Stimulated activated CD8-positive, alpha-beta memory T cell treated with anti-CD3 and anti-CD28 coated beads, Interleukin-12 subunit alpha, Interleukin-12 subunit beta, amount 100 ng/mL, for 24 hours (primary cell): ENCODE measurements around the gene NEXN.

ENCODE experiments used
- DNase-seq: peaks from one replicate; pipeline ENCODE4 v3.0.0-alpha.2; 2020; ENCODE audit errors: extremely low read depth

NEXN gene

DNA sequence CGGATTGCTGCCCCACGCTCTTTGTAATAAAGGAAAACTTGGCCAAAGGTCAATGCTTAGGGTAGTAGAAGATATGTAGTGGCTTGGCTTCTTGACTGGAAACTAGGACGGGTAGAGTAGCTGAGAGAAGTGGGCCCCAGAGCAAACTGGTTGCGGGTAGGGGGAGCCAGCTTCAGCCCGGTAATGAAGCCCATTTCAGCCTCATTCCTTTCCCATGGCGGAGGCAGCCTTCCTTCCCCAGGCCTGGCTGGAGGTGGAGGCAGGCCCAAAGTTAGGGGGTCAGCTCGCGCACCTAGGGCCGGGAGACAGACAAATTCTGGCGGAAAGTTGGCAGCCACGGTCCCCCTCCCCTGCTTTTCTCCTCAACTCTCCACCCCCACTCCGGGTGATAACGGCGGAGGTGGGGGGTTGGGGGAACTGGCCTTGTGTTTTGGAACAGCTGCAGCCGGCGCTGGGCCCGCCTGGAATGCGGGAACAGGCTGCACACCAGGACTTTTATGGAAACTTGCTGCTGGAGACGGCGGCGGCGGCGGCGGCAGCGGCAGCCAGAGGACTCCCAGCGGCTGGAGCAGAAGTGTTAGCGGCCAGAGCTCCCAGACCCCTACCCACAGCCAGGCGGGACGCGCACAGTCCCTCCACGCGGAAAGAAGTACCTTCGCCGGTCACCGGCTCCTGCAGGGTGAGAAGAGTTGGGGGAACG is at the start of gene NEXN:
NEXN (plus strand) TSS at position 544 of the 700 bp plus-strand sequence. CDS start 27,483 bp downstream, outside the sequence.
- DNase-seq, result no peak

DNA sequence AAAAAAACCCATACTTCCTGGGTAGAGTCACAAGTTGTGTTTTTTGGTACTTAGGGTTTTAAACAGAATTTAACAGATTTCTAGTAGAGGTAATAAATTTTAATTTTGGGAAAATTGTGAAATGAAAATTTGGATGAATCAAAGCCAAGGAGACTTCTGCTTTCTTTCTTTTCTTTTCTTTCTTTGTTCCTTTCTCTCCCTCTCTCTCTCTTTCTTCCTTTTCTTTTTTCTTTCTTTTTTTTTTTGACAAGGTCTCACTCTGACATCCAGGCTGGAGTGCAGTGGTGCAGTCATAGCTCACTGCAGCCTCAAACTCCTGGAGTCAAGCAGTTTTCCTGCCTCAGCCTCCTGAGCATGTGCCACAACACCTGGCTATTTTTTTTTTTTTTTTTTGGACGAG is 46.9 kb upstream of the NEXN start:
- DNase-seq, result no peak

DNA sequence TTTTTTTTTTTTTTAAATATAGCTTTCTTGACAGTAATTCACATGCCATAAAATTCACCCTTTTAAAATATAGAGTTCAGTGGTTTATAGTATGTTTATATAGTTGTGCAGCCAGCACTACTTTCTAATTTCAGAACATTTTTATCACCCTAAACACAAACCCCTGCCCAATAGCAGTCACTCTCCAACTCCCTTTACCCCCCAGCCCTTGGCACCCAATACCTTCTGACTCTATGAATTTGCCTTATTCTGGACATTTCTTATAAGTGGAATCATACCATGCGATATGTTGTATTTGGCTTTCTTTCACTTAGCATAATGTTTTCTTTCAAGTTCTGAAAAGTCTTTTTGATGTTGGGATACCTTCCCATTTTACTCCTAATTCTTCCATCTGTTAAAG is 42.5 kb upstream of the NEXN start:
- no peak for DNase-seq

DNA sequence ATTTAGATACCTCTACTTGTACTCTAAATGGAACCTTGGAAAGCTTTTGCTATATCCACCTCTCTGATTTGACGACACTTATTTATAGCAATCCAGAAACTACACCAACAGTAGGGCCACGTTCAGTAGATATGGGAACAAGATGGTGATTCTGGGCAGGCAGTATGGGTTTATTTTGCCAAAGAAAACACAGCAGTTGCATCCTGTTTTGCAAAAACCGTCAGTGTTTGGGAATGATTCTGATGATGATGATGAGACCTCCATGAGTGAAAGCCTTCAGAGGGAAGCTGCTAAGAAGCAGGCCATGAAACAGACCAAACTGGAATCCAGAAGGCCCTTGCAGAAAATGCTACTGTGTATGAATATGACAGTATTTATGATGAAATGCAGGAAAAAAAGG is 41.5 kb upstream of the NEXN start:
- DNase-seq, result no peak

DNA sequence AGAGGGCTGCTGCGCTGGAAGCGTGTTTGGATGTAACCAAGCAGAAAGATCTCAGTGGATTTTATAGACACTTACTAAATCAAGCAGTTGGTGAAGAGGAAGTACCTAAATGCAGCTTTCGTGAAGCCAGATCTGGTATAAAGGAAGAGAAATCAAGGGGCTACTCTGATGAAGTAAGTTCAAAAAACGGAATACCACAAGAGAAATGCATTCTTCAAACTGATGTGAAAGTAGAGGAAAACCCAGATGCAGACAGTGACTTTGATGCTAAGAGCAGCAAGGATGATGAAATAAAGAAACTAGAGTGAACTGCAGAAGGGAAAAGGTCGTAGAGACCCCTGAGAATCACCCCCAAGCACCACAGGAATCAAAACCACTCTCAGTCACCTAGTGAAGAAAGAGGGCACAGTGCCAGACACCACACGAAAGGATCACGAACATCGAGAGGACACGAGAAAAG is 40.8 kb upstream of the NEXN start:
- no peak for DNase-seq

DNA sequence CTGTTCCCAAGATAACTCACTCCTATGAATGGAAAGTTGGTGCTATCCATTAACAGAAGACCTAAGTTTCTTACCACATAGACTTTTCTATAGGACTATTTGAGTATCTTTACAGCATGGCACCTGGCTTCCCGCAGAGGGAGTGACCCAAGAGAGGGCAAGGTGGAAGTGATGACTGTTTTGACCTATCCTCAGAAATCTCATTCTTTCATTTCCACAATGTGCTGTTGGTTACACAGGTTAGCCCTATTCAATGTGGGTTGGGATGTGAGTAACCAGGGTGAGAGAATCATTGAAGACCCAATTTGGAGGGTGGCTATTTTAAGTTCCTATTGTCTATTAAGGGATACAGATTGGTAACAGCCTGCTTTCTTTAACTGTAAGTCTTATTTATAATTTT is 38.3 kb upstream of the NEXN start:
- no peak for DNase-seq

DNA sequence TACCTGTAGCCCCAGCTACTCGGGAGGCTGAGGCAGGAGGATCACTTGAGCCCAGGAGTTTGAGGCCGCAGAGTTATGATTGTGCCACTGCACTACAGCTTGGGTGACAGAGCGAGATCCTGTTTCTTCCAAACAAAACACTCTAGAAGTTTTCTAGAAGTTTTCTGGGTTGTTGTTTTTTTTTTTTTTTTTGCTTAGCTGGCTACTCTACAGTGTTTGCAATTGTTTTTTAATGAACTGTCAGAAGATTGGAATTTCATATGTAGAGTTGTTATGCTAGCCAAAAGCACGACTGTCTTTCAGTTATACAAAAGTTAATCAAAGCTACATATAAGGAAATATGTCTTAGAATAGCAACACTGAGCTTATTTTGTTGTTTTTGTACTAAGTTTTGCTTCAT is 30.9 kb upstream of the NEXN start:
- DNase-seq, result no peak

DNA sequence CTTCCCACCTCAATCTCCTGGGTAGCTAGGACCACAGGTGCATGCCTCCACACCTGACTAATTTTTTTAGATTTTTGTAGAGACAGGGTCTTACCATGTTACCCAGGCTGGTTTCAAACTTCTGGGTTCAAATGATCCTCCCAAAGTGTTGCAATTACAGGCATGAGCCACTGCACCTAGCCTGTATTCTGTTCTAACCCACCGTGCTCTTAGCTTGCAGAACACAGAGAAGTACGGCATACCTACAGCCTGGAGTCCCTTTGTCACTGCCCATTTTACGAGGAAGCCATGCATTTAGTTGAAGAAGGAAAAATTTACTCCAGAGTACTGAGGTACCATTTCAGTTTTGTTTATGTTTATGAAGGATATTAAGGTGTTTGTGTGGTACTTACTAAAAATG is 29.7 kb upstream of the NEXN start:
- DNase-seq, result no peak

DNA sequence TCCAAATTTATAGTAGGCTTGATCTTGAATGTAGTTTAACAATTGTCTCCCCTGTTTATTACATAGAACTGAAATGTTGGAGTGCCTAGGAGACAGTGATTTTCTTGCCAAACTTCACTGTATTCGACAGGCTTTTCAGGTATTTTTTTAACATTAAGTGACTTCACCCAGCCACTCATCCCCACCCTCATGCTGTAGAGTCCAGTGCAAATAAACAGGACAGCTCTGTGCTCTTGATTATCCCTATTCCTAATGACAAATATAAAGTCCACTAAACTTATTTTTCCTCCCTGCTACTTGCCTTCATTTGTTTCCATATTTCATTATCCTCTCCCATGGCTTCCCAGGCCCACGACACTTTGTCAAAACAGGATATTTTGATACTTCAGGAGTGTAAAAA is 29.2 kb upstream of the NEXN start:
- DNase-seq, result no peak

DNA sequence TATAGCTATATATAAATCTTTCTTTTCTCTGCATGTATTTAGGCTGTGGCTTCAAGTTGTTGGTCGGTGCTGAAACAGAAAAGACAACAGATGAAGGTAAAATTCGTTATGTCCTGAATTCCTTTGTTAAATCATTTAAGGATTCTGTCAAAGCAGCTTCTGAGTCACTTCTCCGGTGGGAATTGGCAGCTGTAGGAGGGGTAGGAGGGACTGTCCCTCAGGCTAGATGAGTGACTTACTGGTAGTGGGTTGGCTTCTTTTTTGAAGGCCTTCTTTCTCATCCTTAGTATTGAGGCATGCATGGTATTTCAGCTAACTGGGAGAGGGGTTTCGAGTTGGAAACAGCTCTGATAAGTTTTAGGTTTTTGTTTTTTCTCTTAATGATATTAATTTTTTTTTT is 22.1 kb upstream of the NEXN start:
- DNase-seq, result no peak

DNA sequence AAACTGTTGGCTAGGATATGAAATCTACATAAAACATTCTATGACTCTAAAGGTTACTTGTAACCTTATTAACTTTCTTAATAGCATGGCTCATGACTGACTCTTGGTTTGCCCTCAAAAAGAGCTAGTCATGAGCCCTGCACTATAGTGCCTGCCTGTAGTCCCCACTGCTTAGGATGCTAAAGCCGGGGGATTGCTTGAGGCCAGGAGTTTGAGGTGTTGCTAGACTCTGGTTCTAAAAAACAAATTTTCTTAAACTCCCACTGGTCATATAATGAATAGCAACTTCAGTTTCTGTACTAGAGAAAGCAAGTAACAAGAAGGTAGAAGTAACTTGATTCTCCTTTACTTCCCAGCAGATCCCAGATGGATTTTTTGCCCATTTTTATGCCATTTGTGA is 15.8 kb upstream of the NEXN start:
- DNase-seq, result no peak

DNA sequence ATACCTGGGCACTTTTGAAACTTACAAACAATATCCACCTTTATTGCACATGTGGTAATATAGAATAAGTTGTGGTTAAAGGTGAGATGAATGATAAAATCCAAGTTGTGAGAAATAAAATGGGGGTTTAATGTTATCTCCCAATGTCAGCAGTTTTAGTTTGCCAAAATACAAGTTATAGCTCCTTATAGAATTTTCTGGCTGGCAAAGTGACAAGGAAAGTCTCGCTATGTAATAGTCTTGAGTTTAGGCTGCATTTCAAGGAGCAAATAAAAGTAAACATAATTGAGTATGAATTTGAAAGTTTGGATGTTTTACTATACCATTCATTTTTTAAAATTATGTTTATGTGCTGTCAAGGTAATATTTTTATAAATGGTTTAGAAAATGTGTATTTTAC is 15.0 kb upstream of the NEXN start:
- no peak for DNase-seq

DNA sequence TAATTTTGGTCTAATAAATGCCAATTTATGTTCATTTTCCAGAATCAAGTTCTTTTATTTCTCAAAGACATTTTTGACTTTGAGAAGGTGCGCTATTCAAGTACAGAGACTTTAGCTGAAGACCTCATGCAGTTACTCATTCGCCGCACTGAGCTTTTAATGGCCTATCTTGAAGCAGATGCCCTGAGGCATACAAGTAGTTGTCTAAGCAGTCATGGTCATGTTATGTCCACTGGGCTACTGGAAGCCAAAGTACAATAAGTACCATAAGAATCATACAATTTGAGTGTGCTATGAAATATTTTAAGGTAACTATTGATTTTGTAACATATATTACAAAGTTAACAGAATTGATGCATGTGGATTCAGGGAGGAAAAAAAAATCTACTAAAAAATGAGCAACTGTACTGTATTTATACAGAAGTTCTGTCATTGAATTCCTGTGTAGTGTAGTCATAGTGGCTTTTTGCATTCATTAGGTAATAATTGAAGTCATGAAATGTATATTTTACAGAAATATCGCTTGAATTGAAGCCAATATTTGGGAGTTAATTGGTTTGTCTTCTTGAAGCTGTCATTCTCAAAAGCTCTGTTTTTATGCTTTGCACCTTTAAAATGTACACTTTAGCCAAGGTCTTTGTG is 13.5 kb upstream of the NEXN start:
- no peak for DNase-seq

DNA sequence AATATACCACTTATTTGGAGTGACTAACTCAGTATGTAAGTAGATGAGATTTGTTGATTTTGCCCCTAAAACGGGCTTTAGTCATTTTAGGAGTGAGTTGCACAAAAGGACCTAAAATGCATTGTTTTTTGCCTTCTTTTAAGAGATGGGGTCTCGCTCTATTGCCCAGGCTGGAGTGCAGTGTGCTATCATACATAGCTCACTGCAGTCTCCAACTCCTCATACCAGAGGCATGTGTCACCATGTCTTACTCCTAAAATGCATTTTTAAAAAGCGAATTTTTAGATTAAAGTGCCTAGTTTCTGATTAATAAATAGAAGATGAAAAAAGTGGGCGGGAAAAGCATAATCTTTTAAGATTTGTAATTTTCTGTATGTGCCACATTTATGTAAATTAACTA is 11.5 kb upstream of the NEXN start:
- DNase-seq, result no peak

DNA sequence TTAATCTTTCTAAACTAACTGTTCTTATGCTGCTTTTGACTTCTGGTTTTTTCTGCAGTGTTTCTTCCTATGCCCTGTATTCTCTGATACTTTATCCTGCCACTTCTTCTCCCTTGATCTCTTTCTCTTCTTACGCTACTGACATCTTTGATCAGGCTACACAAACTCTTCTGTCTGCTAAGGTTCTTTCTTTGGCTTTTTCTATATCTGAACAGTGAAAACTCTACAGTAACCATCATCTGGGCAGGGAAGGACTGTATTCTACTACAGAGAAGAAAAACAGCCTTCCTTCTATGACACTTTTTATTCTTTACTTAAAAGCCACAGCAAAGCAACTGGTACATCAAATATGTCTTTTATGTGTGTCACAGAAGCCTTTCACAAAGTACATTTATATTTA is 7.4 kb upstream of the NEXN start:
- no peak for DNase-seq

DNA sequence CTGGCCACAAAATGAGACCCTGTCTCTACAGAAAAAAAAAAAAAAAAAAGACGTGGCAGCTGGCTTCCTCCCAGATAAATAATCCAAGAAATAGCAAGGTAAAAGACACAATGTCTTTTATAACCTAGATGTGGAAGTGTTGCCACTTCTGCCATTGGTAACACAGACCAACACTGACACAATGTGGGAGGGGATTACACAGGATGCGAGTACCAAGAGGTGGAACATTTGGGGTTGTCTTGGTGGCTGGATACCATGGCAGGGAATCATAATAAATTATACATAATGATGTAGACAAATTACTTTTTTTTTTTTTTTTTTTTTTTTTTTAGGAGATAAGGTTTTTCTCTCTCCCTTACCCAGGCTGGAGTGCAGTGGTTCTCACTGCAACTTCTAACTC is 6.0 kb upstream of the NEXN start:
- DNase-seq, result no peak

DNA sequence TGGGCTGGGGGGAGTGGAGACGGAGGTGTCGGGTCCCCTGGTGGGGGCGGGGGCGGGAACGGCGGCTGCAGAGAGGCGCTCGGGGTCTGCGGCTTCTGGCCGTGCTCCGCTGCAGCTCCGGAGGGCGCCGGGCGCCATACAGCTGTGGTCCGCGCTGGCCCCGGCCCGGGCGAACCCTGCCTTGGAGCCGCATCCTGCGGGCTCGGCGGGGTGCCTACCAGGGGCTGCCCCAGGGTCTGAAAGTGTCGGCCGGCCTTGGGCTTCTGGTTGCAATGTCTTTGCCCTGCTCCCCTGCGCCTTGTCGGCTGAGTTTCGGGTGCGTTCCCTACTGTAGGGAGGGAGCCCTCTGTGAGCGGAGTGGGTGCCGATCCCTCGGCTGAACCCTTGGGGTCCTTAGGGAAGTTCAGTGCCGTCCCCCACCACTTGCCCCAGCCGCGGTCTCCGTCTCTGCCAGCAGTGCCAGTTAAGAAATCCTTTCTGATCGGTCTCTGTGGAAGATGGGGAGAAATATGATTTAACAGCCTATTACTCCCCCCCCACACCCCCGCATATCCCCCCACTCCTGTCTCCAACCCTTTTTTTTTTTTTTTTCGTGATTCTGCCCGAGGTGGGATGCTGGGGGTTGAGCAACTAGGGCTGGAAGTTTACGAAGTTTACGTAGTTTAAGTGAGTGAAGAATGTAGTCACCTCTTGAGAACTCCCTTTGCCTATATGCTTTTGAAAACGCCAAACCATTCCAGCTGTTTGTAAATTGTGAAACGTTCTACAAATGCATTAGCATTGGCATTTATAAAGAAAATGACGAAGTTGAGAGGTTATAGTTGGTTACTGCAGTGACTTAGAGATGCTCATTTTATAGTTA is 588 bp downstream of the NEXN start:
- DNase-seq, result no peak

DNA sequence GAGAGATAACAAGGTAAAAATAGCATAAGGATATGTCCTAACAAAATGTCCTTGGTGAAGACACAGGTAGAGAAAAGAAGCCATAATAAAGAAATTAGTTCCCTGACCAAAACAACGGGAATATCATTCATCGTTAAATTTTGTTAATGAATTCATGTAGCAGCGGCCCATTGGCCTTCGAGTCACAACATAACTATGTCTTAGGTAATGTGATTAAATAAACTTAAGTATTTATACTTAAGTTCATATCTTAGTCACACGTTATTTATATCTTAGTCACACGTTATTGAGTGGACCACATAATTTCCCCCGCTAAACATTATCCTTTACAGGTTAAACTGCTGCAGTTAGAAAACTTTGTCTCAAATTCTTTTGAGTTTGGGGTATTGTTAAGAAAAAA is 1.2 kb downstream of the NEXN start:
- no peak for DNase-seq

DNA sequence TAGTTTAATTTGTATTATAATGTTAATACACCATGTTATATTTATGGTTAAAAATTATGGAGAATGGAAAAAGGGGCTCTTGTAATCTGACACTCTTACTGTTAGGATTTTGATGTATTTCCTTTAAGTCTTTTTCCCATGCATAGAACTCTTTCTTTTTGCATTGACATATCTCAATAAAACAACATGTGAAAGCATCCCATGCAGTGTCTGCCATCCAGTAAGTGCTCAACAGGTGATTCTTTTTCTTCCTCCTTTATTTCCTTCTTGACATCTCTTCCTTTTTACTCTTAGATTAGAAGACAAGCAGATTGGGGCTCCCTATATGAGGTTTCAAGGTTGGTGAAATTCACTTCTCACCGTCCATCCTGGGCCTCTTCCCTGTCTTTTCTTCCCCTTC is 2.8 kb downstream of the NEXN start:
- DNase-seq, result no peak

DNA sequence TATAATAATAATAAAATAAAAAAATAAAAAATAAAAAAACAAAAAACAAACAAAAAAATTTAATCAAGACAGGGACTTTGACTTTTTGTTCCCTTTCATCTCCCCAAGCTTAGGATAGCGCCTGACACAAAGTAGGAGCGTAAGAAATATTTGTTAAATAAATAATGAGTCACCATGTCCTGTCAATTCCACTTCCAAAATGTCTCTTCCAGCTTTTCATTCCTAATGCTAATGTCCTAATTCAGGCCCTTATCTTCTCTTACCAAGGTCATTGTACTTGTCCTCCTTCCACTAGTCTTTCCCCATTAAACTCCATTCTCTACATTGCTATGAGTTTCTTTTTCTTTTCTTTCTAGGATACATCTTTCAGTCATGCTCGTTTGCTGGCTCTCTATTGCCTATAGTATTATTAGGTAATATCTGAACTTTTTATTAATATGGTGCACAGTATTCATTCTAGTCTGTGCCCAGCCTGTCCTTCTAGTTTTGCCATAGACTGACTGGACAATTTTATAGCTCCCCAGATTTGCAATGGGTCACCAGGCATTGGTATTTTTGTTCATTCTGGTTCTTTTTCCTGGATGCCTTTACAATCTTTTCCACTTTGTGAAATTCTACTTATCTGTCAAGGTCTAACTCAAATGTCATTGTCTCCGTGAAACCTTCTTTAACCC is 11.4 kb downstream of the NEXN start:
- no peak for DNase-seq

DNA sequence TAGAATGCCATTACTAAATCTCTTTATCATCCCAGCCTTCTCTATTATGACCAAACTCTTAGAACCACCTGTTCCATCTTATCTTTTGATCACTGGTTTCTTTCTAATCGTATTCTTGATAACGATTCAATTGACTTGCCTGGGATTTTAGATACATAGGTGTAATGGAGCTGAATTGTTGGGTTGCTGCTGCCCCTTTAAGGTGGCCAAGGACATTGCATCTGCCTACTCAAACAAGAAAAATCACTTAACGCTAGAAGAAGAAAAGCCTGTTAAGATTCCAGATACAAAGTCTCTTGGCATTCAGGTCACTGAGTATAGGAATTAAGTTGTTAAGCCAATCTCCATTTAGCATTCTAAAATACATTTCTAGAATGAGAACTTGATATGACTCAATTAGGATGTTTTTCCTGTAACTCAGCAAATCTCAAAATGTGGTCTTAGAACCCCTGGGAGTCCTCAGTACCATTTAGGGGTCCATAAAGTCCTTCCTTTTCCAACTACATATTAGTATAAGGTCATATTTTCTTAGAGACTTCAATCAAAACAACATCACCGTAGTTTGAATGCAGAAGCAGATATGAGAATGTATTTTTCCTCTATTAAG is 12.4 kb downstream of the NEXN start:
- no peak for DNase-seq

DNA sequence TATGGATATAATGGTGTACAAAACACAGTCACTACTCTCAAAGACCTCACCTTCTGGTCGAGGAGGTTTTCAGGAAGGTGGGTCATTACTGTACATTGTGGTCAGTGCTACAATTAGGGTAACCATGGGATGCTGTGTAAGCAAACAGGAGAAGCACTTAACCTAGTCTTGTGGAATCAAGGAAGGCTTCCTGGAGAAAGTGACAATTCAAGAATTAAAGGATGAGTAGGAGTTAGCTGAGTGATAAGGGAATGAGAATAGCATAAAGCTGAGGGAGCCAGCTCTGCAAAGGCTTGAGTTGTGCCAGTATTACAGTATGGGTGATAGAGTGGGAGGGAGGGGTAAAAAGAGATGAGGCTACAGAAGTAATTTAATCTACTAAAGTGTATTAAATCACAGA is 17.2 kb downstream of the NEXN start:
- DNase-seq, result no peak
